HepG2 (cell line): ENCODE measurements around the gene STARD10. TPM values are rescaled to one million over a fixed set of nuclear protein-coding genes. Genes with fewer than 3 reads are reported as not detected.

Experiments used
- ATAC-seq: fragments of 200-7000 bp; cut with Tn5 transposase; 3 replicates; pipeline ENCODE4 v1.9.1; 2020; ENCODE audit warnings: mild to moderate bottlenecking, moderate library complexity
- BruUV-seq: library from RNA; stranded (reverse); fragments of 400-500 nt; replicated peaks from 2 replicates; lab custom pipeline; 2021; lab: Mats Ljungman, UMichigan
- CTCF ChIA-PET: fragments of 300-600 bp; formaldehyde crosslinking; extraction: SDS; loops from one replicate; lab custom pipeline; 2021; ENCODE audit warnings: low total read pairs, inconsistent platforms, low intra/inter-chr PET ratio; lab: Yijun Ruan, JAX
- POLR2A ChIA-PET: fragments of 350-600 bp; sonication (Branson Sonifier 250); formaldehyde crosslinking; loops from one replicate; lab custom pipeline; 2020; ENCODE audit warnings: antibody characterized with exemption, inconsistent platforms; lab: Yijun Ruan, JAX
- DNase-seq: peaks from one replicate; pipeline ENCODE4 v3.0.0-alpha.2; 2015; ENCODE audit warnings: low spot score
- FAIRE-seq: peaks from 3 replicates; lab custom pipeline; 2011; peaks lifted over from hg19 to GRCh38; lab: Jason Lieb, UNC
- H2AFZ ChIP-seq: one replicate; pipeline ENCODE4 v1.6.1; 2011; ENCODE audit warnings: low read length, inconsistent platforms
- H3K27ac ChIP-seq: fragments of 300-600 bp; 3 replicates; pipeline ENCODE4 v1.8.0; 2011; ENCODE audit warnings: mixed run types, mild to moderate bottlenecking, mixed read lengths, low read length, inconsistent platforms; ENCODE audit not compliant: insufficient read depth; ENCODE audit errors: extremely low read length
- H3K27me3 ChIP-seq, 2 experiments: fragments of 200-600 bp in 1 of 2; 2 replicates in 1 of 2; 3 replicates in 1 of 2; pipeline versions ENCODE4 v1.6.0 to v1.8.0; 2011; ENCODE audit warnings: low read length in 2 of 2, mild to moderate bottlenecking in 2 of 2, moderate library complexity in 2 of 2, inconsistent platforms in 1 of 2; ENCODE audit not compliant: insufficient read depth in 2 of 2, control insufficient read depth in 1 of 2
- H3K36me3 ChIP-seq, 2 experiments: fragments of 200-600 bp in 1 of 2; replicated peaks in 1 of 2; 2 replicates in 1 of 2; 3 replicates in 1 of 2; pipeline versions ENCODE4 v1.5.1 to v1.8.0; 2011; ENCODE audit warnings: low read length in 2 of 2, inconsistent platforms in 1 of 2; ENCODE audit not compliant: insufficient read depth in 2 of 2, control insufficient read depth in 1 of 2
- H3K4me1 ChIP-seq: 2 replicates; pipeline ENCODE4 v1.5.1; 2012; ENCODE audit warnings: low read length, inconsistent platforms; ENCODE audit not compliant: insufficient read depth
- H3K4me2 ChIP-seq: 2 replicates; pipeline ENCODE4 v1.6.0; 2011; ENCODE audit warnings: low read depth, low read length, inconsistent platforms
- H3K4me3 ChIP-seq, 3 experiments: fragments of 200-600 bp in 1 of 3; sonication (generic), shearing (Covaris generic) in 1 of 3; replicated peaks in 1 of 3; 2 replicates each; pipeline ENCODE4 v1.5.1; 2011 to 2016; ENCODE audit warnings: low read length in 3 of 3, inconsistent platforms in 2 of 3, low read depth in 2 of 3, mild to moderate bottlenecking in 2 of 3, control low read depth in 1 of 3, mixed read lengths in 1 of 3; ENCODE audit not compliant: insufficient read depth in 1 of 3
- H3K79me2 ChIP-seq: one replicate; pipeline ENCODE4 v1.6.1; 2011; ENCODE audit warnings: low read length, inconsistent platforms; ENCODE audit not compliant: insufficient read depth
- H3K9ac ChIP-seq: 2 replicates; pipeline ENCODE4 v1.6.0; 2011; ENCODE audit warnings: mild to moderate bottlenecking, low read depth, low read length, inconsistent platforms; ENCODE audit not compliant: insufficient read depth
- H3K9me3 ChIP-seq: 2 replicates; pipeline ENCODE4 v1.5.1; 2012; ENCODE audit warnings: mild to moderate bottlenecking, low read length
- H4K20me1 ChIP-seq: 2 replicates; pipeline ENCODE4 v1.6.0; 2011; ENCODE audit warnings: inconsistent platforms, mild to moderate bottlenecking, low read length, moderate library complexity; ENCODE audit not compliant: insufficient read depth
- JUND ChIP-seq: sonication (generic); formaldehyde crosslinking; IDR thresholded peaks from 2 replicates; pipeline ENCODE4 v1.8.0; 2022; ENCODE audit warnings: mild to moderate bottlenecking, missing genetic modification reagents
- MXD1 ChIP-seq: sonication (generic); formaldehyde crosslinking; IDR thresholded peaks from 2 replicates; pipeline ENCODE4 v1.4.0; 2020; ENCODE audit warnings: mild to moderate bottlenecking, missing genetic modification reagents
- PRDM4 ChIP-seq: sonication (generic); formaldehyde crosslinking; IDR thresholded peaks from 2 replicates; pipeline ENCODE4 v1.9.0; 2021; ENCODE audit warnings: missing genetic modification reagents, borderline replicate concordance
- SYNCRIP ChIP-seq: fragments of 200-400 bp; formaldehyde crosslinking; IDR thresholded peaks from 2 replicates; pipeline ENCODE4 v1.6.1; 2018; ENCODE audit warnings: mild to moderate bottlenecking, low read depth, low read length; ENCODE audit not compliant: insufficient read depth
- THAP9 ChIP-seq: sonication (generic); formaldehyde crosslinking; IDR thresholded peaks from 2 replicates; pipeline ENCODE4; 2020; ENCODE audit warnings: missing genetic modification reagents, mild to moderate bottlenecking, borderline replicate concordance
- TSC22D2 ChIP-seq: sonication (generic); formaldehyde crosslinking; IDR thresholded peaks from 2 replicates; pipeline ENCODE4 v1.5.1; 2020; ENCODE audit warnings: missing genetic modification reagents, mild to moderate bottlenecking, borderline replicate concordance
- ZNF607 ChIP-seq: sonication (generic); formaldehyde crosslinking; IDR thresholded peaks from 2 replicates; pipeline ENCODE4 v1.5.1; 2020; ENCODE audit warnings: missing genetic modification reagents, mild to moderate bottlenecking, borderline replicate concordance
- ZNF652 ChIP-seq: IDR thresholded peaks from 2 replicates; pipeline ENCODE4 v1.6.1; 2016; ENCODE audit warnings: low read depth, borderline replicate concordance
- ZNF687 ChIP-seq: sonication (generic); formaldehyde crosslinking; IDR thresholded peaks from 2 replicates; pipeline ENCODE4 v1.5.1; 2020; ENCODE audit warnings: mild to moderate bottlenecking, missing genetic modification reagents, moderate library complexity
- WGBS: methylation state at CpG from one replicate; pipeline ENCODE4 v1.1.6; 2017; ENCODE audit warnings: low lambda C conversion rate; 5-methylcytosine and 5-hydroxymethylcytosine counted together
- in situ Hi-C: cut with HindIII; loops from 2 replicates; pipeline ENCODE4 v1.10.0; 2017; ENCODE audit warnings: low pct_unique_long_range_greater_than_20kb; ENCODE audit not compliant: extremely low pct_ligation_motif_present
- intact Hi-C: fragments of 100-400 bp; cut with micrococcal nuclease; formaldehyde crosslinking; loops from one replicate; pipeline ENCODE4 v1.10.0; 2022; ENCODE audit not compliant: unreplicated experiment
- polyA plus RNA-seq, 8 experiments: library from polyadenylated mRNA; depleted of rRNA in 3 of 8; stranded (reverse) in 7 of 8; unstranded in 1 of 8; fragments of >200 nt; fragmentation: Illumina TruSeq in 4 of 8; extraction: Trizol in 4 of 8; gene quantifications; 2 replicates each; pipeline versions ENCODE4 v1.2.1 to v1.2.3, GENCODE V29; 2011 to 2016; ENCODE audit warnings: low read depth in 4 of 8, missing spikeins in 1 of 8, mixed read lengths in 1 of 8; ENCODE audit not compliant: insufficient read depth in 1 of 8
- total RNA-seq, 5 experiments: library from RNA; depleted of rRNA; stranded (reverse); fragments of >200 nt; fragmentation: Illumina TruSeq; extraction: Trizol; gene quantifications; 2 replicates each; pipeline ENCODE4 v1.2.3, GENCODE V29; 2016; ENCODE audit warnings: low read depth in 1 of 5

The STARD10 gene
- total and polyA plus RNA-seq, 2 of the 13 experiments (the other 11 are each of a cell fraction or from before 2014, with no cell fraction given) = 260 to 341 TPM

GRCh38 chr11:72781063-72781312 is 12.9 kb downstream of the STARD10 start (continued):
- TF ChIP-seq ZNF687 (CRISPR knock-in tag) (peak; percentile 74), ZNF652 (no peak), MXD1 (CRISPR knock-in tag) (peak; percentile 18; the same call in 1 of the 2 replicates), JUND (CRISPR knock-in tag) (no peak), SYNCRIP (no peak), ZNF607 (CRISPR knock-in tag) (no peak)
- TF ChIP-seq, all 625 proteins: peak for 27

- Histone ChIP-seq H4K20me1 (peaks cover 7% of the 10 kb centered on the region; the same call in 1 of the 2 replicates), H3K79me2 (peaks cover 34% of the 10 kb centered on the region), H3K27ac (peak overlapping the region; percentile 70), H2AFZ (no peak overlapping the region), H3K9ac (peak overlapping the region; percentile 71), H3K27me3 (no peaks in the 10 kb centered on the region; a peak in 1 of 5 replicates), H3K36me3 (peaks cover 0 to under 1% of the 10 kb centered on the region in 2 experiments; a peak in 1 of 5 replicates), H3K4me3 (peak overlapping the region; percentile 81 to 88 (median 87)), H3K9me3 (no peaks in the 10 kb centered on the region), H3K4me1 (peaks cover 90% of the 10 kb centered on the region), H3K4me2 (peak overlapping the region; percentile 90)
- ATAC-seq (no peak), FAIRE-seq (no peak), DNase-seq (no peak)
- POLR2A ChIA-PET = interaction anchor here (0.8 to 10.0 kb wide), 3 partner anchors 13 to 55 kb away, joined by 3 to 103 read pairs (median 25); partner anchors contain the start of gene STARD10
- in situ Hi-C loops (no loop called here), intact Hi-C loops (no loop called here)
- BruUV-seq = no TSS peak
- 9% methylated on average over 7 of the region's 10 CpGs for WGBS
- CTCF ChIA-PET = no interaction called here
- TF ChIP-seq TSC22D2 (CRISPR knock-in tag) (no peak), THAP9 (peak; percentile 25; the same call in 1 of the 2 replicates), PRDM4 (no peak)
These were observed 13.4 kb downstream of the STARD10 start for GRCh38 chr11:72780296-72781062.
